ENCODE results near the gene SNPH.
"Not testable (repeated sequence)": the region's sequence is repeated elsewhere in the genome, so short reads cannot be mapped to it uniquely, and the experiment has no call there.

Gene SNPH, protein sequence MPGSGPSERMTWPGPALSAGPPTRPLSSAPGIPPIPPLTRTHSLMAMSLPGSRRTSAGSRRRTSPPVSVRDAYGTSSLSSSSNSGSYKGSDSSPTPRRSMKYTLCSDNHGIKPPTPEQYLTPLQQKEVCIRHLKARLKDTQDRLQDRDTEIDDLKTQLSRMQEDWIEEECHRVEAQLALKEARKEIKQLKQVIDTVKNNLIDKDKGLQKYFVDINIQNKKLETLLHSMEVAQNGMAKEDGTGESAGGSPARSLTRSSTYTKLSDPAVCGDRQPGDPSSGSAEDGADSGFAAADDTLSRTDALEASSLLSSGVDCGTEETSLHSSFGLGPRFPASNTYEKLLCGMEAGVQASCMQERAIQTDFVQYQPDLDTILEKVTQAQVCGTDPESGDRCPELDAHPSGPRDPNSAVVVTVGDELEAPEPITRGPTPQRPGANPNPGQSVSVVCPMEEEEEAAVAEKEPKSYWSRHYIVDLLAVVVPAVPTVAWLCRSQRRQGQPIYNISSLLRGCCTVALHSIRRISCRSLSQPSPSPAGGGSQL

DNA sequence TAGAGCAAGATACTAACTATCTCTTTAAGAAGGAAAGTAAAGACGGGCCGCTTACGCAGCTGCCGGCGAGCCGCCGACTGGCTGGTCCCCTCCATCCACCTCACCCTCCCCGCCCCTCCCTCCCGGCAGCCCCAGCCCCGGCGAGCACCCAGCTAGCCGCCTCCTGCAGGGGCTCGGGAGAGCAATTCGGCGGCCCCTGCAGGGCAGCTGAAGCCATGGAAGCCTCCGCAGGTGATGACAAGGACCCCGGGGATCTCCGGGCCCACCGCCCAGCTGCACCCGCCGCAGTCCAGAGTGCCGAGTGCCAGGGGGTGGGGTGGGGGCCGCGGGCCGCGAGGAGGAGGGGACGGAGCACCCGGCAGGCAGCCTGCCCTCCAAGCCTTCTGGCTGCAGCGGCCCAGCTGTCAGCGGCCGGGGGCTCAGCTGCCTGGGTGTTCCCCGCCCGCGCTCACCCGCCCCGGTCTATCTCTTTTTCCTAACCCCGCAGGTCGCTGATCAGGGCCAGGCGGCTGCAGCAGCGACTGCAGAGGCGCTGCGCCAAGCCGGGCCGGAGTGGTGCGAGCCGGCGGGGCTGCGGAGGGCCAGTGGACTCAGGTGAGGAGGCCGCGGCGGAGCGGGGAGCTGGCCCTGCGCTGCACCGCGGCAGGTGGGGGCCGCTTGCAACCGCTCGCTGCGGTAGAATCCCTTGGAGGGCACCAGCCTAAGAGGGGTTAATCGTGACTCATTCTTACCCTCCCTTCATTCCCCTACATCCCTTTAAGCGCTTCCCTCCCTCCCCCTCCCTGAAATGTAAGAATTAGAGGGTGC, at the start of gene SNPH:
SNPH (plus strand) TSS at position 128 of the 807 bp plus-strand sequence. CDS start 29,946 bp downstream, outside the sequence.
- TF ChIP-seq, protein P1, sequence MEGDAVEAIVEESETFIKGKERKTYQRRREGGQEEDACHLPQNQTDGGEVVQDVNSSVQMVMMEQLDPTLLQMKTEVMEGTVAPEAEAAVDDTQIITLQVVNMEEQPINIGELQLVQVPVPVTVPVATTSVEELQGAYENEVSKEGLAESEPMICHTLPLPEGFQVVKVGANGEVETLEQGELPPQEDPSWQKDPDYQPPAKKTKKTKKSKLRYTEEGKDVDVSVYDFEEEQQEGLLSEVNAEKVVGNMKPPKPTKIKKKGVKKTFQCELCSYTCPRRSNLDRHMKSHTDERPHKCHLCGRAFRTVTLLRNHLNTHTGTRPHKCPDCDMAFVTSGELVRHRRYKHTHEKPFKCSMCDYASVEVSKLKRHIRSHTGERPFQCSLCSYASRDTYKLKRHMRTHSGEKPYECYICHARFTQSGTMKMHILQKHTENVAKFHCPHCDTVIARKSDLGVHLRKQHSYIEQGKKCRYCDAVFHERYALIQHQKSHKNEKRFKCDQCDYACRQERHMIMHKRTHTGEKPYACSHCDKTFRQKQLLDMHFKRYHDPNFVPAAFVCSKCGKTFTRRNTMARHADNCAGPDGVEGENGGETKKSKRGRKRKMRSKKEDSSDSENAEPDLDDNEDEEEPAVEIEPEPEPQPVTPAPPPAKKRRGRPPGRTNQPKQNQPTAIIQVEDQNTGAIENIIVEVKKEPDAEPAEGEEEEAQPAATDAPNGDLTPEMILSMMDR (conservative IDR thresholded peaks at IDR 0.05): peak; percentile 24; the same call in 1 of the 2 replicates
- H3K27ac ChIP-seq: peak within 1 kb of the TSS; percentile 68

DNA sequence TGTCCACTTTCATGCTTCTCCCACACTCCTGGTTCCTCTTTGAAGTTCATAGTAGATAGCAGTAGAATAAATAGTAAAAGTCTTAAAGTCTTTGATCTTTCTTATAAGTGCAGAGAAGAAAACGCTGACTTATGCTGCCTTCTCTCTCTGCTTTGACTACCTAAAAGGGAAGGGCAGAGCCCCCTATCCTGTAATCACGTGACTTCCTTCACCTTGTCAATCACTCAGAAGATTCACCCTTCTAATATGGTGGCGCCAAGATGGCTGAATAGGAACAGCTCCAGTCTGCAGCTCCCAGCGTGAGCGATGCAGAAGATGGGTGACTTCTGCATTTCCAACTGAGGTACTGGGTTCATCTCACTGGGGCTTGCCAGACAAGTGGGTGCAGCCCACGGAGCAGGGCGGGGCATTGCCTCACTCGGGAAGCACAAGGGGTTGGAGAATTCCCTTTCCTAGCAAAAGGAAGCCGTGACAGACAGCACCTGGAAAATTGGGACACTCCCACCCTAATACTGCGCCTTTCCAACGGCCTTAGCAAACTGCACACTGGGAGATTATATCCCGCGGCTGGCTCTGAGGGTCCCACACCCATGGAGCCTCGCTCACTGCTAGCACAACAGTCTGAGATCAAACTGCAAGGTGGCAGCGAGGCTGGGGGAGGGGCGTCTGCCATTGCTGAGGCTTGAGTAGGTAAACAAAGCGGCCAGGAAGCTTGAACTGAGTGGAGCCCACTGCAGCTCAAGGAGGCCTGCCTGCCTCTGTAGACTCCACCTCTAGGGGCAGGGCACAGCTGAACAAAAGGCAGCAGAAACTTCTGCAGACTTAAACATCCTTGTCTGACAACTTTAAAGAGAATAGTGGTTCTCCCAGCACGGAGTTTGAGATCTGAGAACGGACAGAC, 49.3 kb upstream of the SNPH start:
- H3K27ac ChIP-seq: not testable (repeated sequence)
- TF ChIP-seq, protein P1 (conservative IDR thresholded peaks at IDR 0.05): peak; percentile 35

DNA sequence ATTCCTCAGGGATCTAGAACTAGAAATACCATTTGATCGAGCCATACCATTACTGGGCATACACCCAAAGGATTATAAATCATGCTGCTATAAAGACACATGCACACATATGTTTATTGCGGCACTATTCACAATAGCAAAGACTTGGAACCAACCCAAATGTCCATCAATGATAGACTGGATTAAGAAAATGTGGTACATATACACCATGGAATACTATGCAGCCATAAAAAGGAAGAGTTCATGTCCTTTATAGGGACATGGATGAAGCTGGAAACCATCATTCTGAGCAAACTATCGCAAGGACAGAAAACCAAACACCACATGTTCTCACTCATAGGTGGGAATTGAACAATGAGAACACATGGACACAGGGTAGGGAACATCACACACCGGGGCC, 43.3 kb upstream of the SNPH start:
- not testable (repeated sequence) for H3K27ac ChIP-seq

DNA sequence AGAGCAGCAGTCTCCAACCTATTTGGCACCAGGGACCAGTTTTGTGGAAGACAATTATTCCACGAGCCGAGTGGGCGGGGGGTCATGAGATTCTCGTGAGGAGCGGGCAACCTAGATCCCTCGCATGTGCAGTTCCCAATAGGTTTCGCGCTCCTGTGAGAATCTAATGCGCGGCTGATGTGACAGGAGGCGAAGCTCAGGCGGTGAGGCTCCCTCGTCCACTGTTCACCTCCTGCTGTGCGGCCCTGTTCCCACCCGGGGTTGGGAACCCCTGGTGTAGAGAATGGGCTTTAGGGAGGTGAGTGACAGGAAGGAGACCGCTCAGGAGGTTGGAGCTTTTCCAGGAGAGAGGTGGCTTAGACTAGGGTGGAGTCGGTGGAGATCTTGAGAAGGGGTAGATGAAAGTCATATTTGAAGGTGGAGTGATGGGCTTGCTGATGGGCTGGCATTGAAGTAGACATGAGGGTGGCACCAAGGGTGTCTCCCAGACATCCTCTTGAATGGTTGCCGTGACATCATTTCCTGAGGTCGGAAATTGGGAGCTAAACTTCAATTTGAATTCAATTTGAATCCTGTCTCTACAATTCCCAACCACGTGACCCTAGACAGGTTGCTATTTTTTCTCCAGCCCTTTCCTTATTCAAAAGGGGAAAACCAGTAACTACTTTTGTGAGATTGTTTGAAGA, 41.7 kb upstream of the SNPH start:
- H3K27ac ChIP-seq: no peak overlapping the region
- TF ChIP-seq, protein P1 (conservative IDR thresholded peaks at IDR 0.05): no peak

DNA sequence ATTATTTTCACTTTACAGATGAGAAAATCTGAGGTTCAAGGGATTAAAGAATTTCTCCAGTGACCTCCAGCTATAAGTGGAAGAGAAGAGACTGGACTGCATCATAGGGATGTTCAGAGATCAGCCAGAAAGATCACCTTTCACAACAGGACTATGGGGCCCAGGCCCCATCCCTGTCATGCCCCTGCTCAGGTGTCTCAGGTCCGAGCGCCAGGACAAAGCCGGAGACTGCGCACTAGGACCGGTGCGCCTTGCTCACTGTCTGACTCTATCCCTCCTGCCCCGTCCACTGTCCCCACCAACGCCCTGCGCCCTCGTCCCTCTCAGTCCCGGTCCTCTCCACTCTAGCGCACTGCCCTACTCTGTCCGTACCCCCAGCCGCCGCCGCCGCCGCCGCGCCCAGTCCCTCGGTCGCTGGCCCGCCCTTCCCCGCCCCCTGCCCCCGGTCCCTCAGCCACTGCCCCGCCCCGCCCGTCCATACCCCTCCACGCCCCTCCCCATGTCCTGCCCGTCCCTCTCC, 40.8 kb upstream of the SNPH start:
- peak overlapping the region; percentile 33; the same call in 1 of the 2 replicates for H3K27ac ChIP-seq
- TF ChIP-seq, protein P1 (conservative IDR thresholded peaks at IDR 0.05): no peak

DNA sequence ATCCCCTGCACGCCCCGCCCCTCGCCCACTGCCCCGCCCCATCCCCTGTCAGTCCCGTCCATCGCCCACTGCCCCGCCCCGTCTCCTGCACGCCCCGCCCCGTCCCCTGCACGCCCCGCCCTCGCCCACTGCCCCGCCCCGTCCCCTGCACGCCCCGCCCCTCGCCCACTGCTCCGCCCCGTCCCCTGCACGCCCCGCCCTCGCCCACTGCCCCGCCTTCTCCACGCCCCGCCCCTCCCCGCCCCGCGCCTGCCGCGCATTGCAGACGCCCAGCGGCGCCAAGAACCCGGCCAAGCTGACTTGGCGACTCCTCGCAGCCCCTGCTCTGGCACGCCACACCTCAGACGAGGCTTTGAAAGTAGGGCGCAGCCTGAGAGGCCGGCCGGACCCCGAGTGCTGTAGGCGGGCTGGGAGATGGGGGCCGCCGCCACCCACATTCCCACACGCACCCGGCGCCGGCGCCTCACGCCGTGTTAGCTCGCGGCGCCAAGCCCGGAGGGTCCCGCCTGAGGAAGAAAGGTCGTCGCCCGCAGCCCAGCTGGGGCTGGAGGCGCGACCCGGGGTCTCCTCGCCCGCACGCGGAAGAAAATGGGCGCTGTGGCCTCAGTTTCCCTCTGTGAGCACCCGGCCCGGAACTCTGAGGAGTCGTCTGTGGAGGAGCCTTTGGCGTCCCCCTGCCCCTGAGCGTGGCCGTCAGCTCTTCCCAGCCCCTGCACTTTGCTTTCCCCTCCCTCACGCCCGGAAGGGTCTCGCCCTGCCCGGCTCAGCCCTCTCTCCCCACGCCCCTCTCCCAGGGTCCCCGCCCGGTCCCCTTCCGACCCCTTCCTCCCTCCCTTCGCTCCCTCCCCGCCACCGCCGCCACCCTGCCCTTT, 40.1 kb upstream of the SNPH start, which contains the start of gene RAD21L1:
RAD21L1 (plus strand) TSS at position 262 of the 872 bp plus-strand sequence. CDS start 2,410 bp downstream, outside the sequence.
- H3K27ac ChIP-seq: peak within 1 kb of the TSS; percentile 33; the same call in 1 of the 2 replicates

More for the DNA sequence above, 40.1 kb upstream of the SNPH start, which contains the start of gene RAD21L1:
- TF ChIP-seq, protein P1 (conservative IDR thresholded peaks at IDR 0.05): no peak
